Measurements from ENCODE around the gene ERAL1.
"Not testable (repeated sequence)": the region's sequence is repeated elsewhere in the genome, so short reads cannot be mapped to it uniquely, and the experiment has no call there.

Gene ERAL1

GRCh38 chr17:28839221-28839620 lies 15.6 kb upstream of the ERAL1 start:
- no peaks in the 10 kb centered on the region for H3K4me1 ChIP-seq (ENCODE audit: insufficient read depth, insufficient read length)
- TF ChIP-seq ZNF274 (IDR thresholded peaks at IDR 0.05; ENCODE audit: low read depth, low read length) (no peak), SUZ12 (IDR thresholded peaks at IDR 0.05; ENCODE audit: extremely low read depth, insufficient read depth, insufficient read length) (no peak)
- DNase-seq (ENCODE audit: low read depth, low spot score) = no peak
- peaks cover 11% of the 10 kb centered on the region for H3K36me3 ChIP-seq (ENCODE audit: insufficient read depth, insufficient read length, low read length)
- H3K4me3 ChIP-seq (ENCODE audit: insufficient read length, low read depth) = no peak overlapping the region
- H3K27me3 ChIP-seq (ENCODE audit: insufficient read depth, insufficient read length) = no peaks in the 10 kb centered on the region
- no peaks in the 10 kb centered on the region for H3K9me3 ChIP-seq (ENCODE audit: insufficient read depth, low read length)
- no peak overlapping the region for H3K9ac ChIP-seq (ENCODE audit: insufficient read length, low read depth)

- no peaks in the 10 kb centered on the region for H3K27me3 ChIP-seq (ENCODE audit: insufficient read depth, insufficient read length)
- TF ChIP-seq YY1 (IDR thresholded peaks at IDR 0.05; ENCODE audit: insufficient read depth, insufficient read length) (no peak), ZNF274 (IDR thresholded peaks at IDR 0.05; ENCODE audit: low read depth, low read length) (no peak), SUZ12 (IDR thresholded peaks at IDR 0.05; ENCODE audit: extremely low read depth, insufficient read depth, insufficient read length) (no peak)
- DNase-seq (ENCODE audit: low read depth, low spot score) = no peak
- H3K9ac ChIP-seq (ENCODE audit: insufficient read length, low read depth) = peak overlapping the region; percentile 94
- no peaks in the 10 kb centered on the region for H3K4me1 ChIP-seq (ENCODE audit: insufficient read depth, insufficient read length)
- H3K9me3 ChIP-seq (ENCODE audit: insufficient read depth, low read length) = no peaks in the 10 kb centered on the region
- peak overlapping the region; percentile 93 for H3K4me3 ChIP-seq (ENCODE audit: insufficient read length, low read depth)
- peaks cover 7% of the 10 kb centered on the region for H3K36me3 ChIP-seq (ENCODE audit: insufficient read depth, insufficient read length, low read length)
Observed at GRCh38 chr17:28841901-28842281, 12.9 kb upstream of the ERAL1 start.

GRCh38 chr17:28842282-28843012 lies 12.4 kb upstream of the ERAL1 start, which contains the start of gene FAM222B:
TSS of gene FAM222B (minus strand) at chr17:28842790. CDS start at chr17:28766667, 76,123 bp downstream.
- no peaks in the 10 kb centered on the region for H3K27me3 ChIP-seq (ENCODE audit: insufficient read depth, insufficient read length)
- peaks cover 7% of the 10 kb centered on the region for H3K36me3 ChIP-seq (ENCODE audit: insufficient read depth, insufficient read length, low read length)
- no peak for TF ChIP-seq SUZ12 (IDR thresholded peaks at IDR 0.05; ENCODE audit: extremely low read depth, insufficient read depth, insufficient read length)
- TF ChIP-seq YY1 (IDR thresholded peaks at IDR 0.05; ENCODE audit: insufficient read depth, insufficient read length) = no peak
- no peak for TF ChIP-seq ZNF274 (IDR thresholded peaks at IDR 0.05; ENCODE audit: low read depth, low read length)
- peak; percentile 59 for DNase-seq (ENCODE audit: low read depth, low spot score)
- no peaks in the 10 kb centered on the region for H3K9me3 ChIP-seq (ENCODE audit: insufficient read depth, low read length)
- no peaks in the 10 kb centered on the region for H3K4me1 ChIP-seq (ENCODE audit: insufficient read depth, insufficient read length)
- peak within 1 kb of the TSS; percentile 93 for H3K4me3 ChIP-seq (ENCODE audit: insufficient read length, low read depth)
- H3K9ac ChIP-seq (ENCODE audit: insufficient read length, low read depth) = peak within 1 kb of the TSS; percentile 94

- no peak overlapping the region for H3K9ac ChIP-seq (ENCODE audit: insufficient read length, low read depth)
- TF ChIP-seq SUZ12 (IDR thresholded peaks at IDR 0.05; ENCODE audit: extremely low read depth, insufficient read depth, insufficient read length) (no peak), ZNF274 (IDR thresholded peaks at IDR 0.05; ENCODE audit: low read depth, low read length) (no peak), YY1 (IDR thresholded peaks at IDR 0.05; ENCODE audit: insufficient read depth, insufficient read length) (no peak)
- no peaks in the 10 kb centered on the region for H3K27me3 ChIP-seq (ENCODE audit: insufficient read depth, insufficient read length)
- H3K4me1 ChIP-seq (ENCODE audit: insufficient read depth, insufficient read length) = no peaks in the 10 kb centered on the region
- H3K36me3 ChIP-seq (ENCODE audit: insufficient read depth, insufficient read length, low read length) = peaks cover 7% of the 10 kb centered on the region
- no peaks in the 10 kb centered on the region for H3K9me3 ChIP-seq (ENCODE audit: insufficient read depth, low read length)
- no peak for DNase-seq (ENCODE audit: low read depth, low spot score)
- H3K4me3 ChIP-seq (ENCODE audit: insufficient read length, low read depth) = no peak overlapping the region
Observed at GRCh38 chr17:28843816-28844148, 11.0 kb upstream of the ERAL1 start.

- H3K4me1 ChIP-seq (ENCODE audit: insufficient read depth, insufficient read length) = no peaks in the 10 kb centered on the region
- no peaks in the 10 kb centered on the region for H3K9me3 ChIP-seq (ENCODE audit: insufficient read depth, low read length)
- no peaks in the 10 kb centered on the region for H3K36me3 ChIP-seq (ENCODE audit: insufficient read depth, insufficient read length, low read length)
Observed at GRCh38 chr17:28846231-28846630, 8.6 kb upstream of the ERAL1 start.

GRCh38 chr17:28846699-28847098 lies 8.1 kb upstream of the ERAL1 start:
- not testable (repeated sequence) for H3K9ac ChIP-seq (ENCODE audit: insufficient read length, low read depth); DNase-seq (ENCODE audit: low read depth, low spot score); H3K36me3 ChIP-seq (ENCODE audit: insufficient read depth, insufficient read length, low read length); H3K4me3 ChIP-seq (ENCODE audit: insufficient read length, low read depth); H3K4me1 ChIP-seq (ENCODE audit: insufficient read depth, insufficient read length); H3K9me3 ChIP-seq (ENCODE audit: insufficient read depth, low read length); H3K27me3 ChIP-seq (ENCODE audit: insufficient read depth, insufficient read length)

More at GRCh38 chr17:28846231-28846630, 8.6 kb upstream of the ERAL1 start:
- Histone ChIP-seq H3K9ac (ENCODE audit: insufficient read length, low read depth) (no peak overlapping the region), H3K4me3 (ENCODE audit: insufficient read length, low read depth) (no peak overlapping the region), H3K27me3 (ENCODE audit: insufficient read depth, insufficient read length) (no peaks in the 10 kb centered on the region)
- DNase-seq (ENCODE audit: low read depth, low spot score) = no peak
- TF ChIP-seq SUZ12 (IDR thresholded peaks at IDR 0.05; ENCODE audit: extremely low read depth, insufficient read depth, insufficient read length) (no peak), YY1 (IDR thresholded peaks at IDR 0.05; ENCODE audit: insufficient read depth, insufficient read length) (no peak), ZNF274 (IDR thresholded peaks at IDR 0.05; ENCODE audit: low read depth, low read length) (no peak)

- H3K27me3 ChIP-seq (ENCODE audit: insufficient read depth, insufficient read length); H3K4me1 ChIP-seq (ENCODE audit: insufficient read depth, insufficient read length); H3K9ac ChIP-seq (ENCODE audit: insufficient read length, low read depth); DNase-seq (ENCODE audit: low read depth, low spot score); H3K9me3 ChIP-seq (ENCODE audit: insufficient read depth, low read length); H3K4me3 ChIP-seq (ENCODE audit: insufficient read length, low read depth); H3K36me3 ChIP-seq (ENCODE audit: insufficient read depth, insufficient read length, low read length): not testable (repeated sequence)
Observed at GRCh38 chr17:28848667-28849066, 6.1 kb upstream of the ERAL1 start.

- H3K36me3 ChIP-seq (ENCODE audit: insufficient read depth, insufficient read length, low read length) = no peaks in the 10 kb centered on the region
- no peaks in the 10 kb centered on the region for H3K9me3 ChIP-seq (ENCODE audit: insufficient read depth, low read length)
- no peaks in the 10 kb centered on the region for H3K4me1 ChIP-seq (ENCODE audit: insufficient read depth, insufficient read length)
- TF ChIP-seq YY1 (IDR thresholded peaks at IDR 0.05; ENCODE audit: insufficient read depth, insufficient read length) (no peak), ZNF274 (IDR thresholded peaks at IDR 0.05; ENCODE audit: low read depth, low read length) (no peak), SUZ12 (IDR thresholded peaks at IDR 0.05; ENCODE audit: extremely low read depth, insufficient read depth, insufficient read length) (no peak)
- no peak overlapping the region for H3K4me3 ChIP-seq (ENCODE audit: insufficient read length, low read depth)
- DNase-seq (ENCODE audit: low read depth, low spot score) = no peak
- H3K27me3 ChIP-seq (ENCODE audit: insufficient read depth, insufficient read length) = no peaks in the 10 kb centered on the region
- no peak overlapping the region for H3K9ac ChIP-seq (ENCODE audit: insufficient read length, low read depth)
Observed at GRCh38 chr17:28849281-28849680, 5.5 kb upstream of the ERAL1 start.

All from NT2/D1 (cell line).